Measurements from ENCODE around the gene ARHGEF7.

The ARHGEF7 gene

DNA sequence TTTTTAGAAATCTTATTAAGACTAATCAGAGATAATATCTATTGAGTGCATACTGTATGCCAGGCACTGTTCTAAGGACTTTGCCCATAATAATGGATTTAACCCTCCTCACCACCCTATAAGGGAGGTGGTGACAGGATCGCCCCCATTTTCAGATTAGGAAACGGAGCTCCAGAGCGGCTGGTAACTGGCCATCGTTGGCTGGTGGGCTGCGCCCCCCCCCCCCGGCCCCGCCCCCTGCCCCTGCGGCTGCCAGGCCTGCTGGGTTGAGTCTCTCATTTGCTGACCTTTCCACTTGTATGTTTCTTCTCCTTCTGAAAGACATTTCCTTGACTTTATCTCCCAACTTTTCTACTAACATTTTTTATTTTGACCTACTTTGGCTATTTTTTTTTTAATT is 8.5 kb downstream of the ARHGEF7 start:
- in situ Hi-C loops (cut with HindIII; ENCODE audit: low pct_ligation_motif_present, low pct_unique_long_range_greater_than_20kb, low sequenced_read_pairs): no loop called here

DNA sequence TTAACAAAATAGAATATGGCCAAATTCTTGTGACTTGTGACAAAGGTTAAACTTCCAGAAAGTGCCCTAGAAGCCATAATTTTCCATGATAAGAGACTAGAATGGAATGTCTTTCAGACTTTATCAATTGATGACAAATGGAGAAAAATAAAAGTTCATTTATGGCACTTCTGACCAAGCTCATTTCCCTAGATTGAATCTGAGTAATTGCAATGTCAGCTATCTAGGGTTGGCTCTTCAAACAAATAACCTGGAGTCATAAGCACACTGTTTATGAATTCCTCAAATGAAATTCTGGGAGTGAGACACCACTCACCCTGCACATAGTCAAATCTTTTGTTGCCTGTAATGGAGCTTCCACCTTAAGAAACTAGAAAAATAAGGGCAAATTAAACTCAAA is 11.4 kb downstream of the ARHGEF7 start:
- no peak for DNase-seq
- in situ Hi-C loops (cut with HindIII; ENCODE audit: low pct_ligation_motif_present, low pct_unique_long_range_greater_than_20kb, low sequenced_read_pairs): no loop called here

More for the DNA sequence above, 8.5 kb downstream of the ARHGEF7 start:
- no peak for DNase-seq

DNA sequence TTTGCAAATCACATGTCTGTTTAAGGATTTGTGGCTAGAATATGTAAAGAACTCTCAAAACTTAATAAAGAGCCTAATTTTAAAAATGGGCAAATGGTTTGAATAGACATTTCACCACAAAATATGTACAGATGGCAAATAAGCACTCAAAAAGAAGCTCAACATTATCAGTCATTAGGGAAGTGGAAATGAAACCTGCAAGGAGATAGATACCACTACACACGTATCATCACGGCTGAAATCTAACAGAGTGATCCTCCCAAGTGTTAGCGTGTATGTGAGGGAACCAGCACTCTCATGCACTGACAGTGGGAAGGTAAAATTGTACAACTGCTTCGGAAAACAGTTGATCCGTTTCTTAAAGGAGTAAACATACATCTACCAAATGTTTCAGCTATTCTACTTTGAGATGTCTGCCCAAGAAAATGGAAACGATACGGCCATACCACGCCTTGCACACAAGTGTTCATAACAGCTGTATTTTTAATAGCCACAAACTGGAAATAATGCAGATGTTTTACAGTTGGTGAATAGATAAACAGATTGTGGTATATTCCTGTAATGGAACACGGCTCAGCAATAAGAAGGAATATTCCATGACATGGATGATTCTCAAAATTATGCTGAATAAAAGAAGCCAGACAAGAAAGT is 14.5 kb downstream of the ARHGEF7 start:
- DNase-seq: no peak
- in situ Hi-C loops (cut with HindIII; ENCODE audit: low pct_ligation_motif_present, low pct_unique_long_range_greater_than_20kb, low sequenced_read_pairs): no loop called here

DNA sequence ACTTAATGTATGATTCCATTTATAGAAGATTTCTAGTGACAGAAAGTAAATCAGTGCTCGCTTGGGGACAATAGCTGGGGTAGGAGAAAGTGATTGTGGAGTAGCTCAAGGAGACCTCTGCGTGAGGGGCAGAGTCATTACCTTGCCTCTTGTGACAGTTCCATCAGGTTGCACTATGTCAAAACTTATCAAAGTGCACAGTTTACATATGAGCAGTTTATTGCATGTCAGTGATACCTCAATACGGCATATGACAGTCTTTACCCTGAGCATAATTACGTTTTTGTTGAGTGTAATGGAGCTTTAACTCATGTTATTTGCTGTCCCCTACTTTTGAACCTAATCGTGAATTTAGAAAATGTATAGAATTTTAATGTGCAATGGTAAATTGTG is 15.0 kb downstream of the ARHGEF7 start:
- no peak for DNase-seq
- in situ Hi-C loops (cut with HindIII; ENCODE audit: low pct_ligation_motif_present, low pct_unique_long_range_greater_than_20kb, low sequenced_read_pairs): no loop called here

DNA sequence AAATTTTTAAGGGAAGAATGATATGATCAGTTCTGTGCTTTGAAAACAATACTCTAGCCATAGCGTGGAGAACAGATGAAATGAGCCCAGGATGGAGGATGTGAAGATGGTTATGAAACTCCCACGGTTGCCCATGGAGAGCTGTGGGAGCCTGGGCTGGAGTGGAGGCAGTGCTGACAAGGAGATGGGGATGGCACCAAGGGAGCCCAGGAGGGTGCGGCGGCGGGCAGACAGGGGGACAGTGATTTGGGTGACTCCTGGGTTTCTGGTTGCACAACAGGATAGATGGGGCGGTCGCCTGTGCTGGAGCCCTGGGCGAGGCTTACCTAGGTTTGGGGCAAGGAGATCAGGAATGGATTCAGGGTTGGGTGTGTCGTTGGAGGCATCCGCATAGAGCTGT is 15.9 kb downstream of the ARHGEF7 start:
- in situ Hi-C loops (cut with HindIII; ENCODE audit: low pct_ligation_motif_present, low pct_unique_long_range_greater_than_20kb, low sequenced_read_pairs): no loop called here
- no peak for DNase-seq

DNA sequence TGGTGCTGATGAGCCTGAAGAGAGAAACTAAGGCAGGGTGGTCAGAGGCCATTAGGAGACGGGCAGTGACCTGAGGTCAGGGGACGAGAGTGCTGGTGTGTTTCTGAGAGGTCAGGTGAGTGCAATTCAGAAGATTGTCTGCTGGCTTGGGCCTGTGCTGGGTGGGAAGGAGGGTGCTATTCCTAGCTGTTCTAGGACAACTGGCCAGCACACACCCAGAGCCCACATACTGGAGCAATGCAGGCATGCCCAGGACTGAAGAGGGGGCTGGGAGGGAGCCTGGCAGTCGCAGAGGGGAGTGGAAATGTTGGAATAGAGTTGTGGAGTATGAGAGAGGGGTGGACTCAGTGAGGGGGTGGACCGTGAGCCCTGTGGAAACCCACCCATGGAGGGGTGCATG is 16.5 kb downstream of the ARHGEF7 start:
- in situ Hi-C loops (cut with HindIII; ENCODE audit: low pct_ligation_motif_present, low pct_unique_long_range_greater_than_20kb, low sequenced_read_pairs): no loop called here

DNA sequence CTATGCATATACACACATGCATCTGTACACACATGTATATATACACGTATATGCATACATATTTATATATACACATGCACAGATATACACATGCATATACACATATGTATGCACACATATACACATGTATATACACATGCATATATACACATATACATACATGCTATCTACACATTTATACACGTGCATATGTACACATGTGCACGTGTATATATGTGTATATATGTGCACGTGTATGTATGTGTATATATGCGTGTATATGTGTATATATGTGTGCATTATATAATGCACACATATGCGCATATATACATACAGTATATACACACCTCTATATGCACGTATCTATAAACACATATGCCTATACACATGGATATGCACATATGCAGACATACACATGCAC is 17.8 kb downstream of the ARHGEF7 start:
- in situ Hi-C loops (cut with HindIII; ENCODE audit: low pct_ligation_motif_present, low pct_unique_long_range_greater_than_20kb, low sequenced_read_pairs): no loop called here
- DNase-seq: no peak

More for the DNA sequence above, 16.5 kb downstream of the ARHGEF7 start:
- DNase-seq: no peak

DNA sequence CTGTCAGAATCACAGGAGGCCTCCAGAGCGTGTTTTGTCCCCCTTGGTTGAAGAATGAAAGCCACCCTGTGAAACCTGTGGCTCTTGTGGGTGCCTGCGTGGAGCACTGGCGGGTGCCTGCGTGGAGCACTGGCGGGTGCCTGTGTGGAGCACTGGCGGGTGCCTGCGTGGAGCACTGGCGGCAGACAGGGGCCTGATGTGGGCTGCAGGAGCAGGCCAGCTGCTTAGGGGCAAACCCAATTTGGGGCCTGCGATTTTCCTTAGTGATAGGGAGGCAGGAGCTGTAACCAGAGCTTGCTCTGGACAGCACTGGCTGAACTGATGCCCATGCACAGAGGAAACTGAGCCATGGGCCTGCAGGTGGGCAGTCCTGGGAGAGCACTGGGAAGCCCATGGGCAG is 24.3 kb downstream of the ARHGEF7 start:
- DNase-seq: no peak
- in situ Hi-C loops (cut with HindIII; ENCODE audit: low pct_ligation_motif_present, low pct_unique_long_range_greater_than_20kb, low sequenced_read_pairs): no loop called here

DNA sequence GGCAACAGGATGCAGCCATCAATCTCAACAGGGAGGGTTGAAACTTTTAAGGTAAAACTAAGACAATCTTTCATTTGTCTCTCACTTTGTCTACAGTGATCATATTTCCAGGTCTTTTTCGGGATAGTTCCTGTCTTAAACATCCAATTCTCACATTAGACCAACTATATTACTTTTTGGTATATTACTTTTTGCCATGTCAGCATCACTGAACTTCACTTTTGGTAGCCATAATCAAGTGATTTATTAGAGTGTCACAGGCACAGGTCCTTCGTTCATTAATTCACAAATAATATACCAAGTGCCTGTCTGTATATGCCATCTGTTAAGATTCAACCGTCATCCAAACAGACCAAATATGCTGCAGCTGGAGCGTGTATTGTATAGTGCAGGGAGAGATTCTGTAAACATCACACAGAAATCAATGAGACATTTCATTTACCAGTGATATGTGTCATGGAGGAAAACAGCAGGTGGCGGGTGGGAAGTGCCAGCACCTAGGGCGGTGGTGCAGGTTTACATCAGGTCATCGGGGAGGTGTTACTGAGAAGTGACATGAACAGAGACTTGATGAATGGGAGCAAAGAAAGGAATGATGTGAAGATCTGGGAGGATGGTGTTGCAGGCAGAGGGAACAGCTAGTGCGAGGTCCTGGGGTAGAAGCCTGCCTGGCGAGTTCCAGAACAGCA is 24.9 kb downstream of the ARHGEF7 start:
- no peak for DNase-seq
- in situ Hi-C loops (cut with HindIII; ENCODE audit: low pct_ligation_motif_present, low pct_unique_long_range_greater_than_20kb, low sequenced_read_pairs): no loop called here

DNA sequence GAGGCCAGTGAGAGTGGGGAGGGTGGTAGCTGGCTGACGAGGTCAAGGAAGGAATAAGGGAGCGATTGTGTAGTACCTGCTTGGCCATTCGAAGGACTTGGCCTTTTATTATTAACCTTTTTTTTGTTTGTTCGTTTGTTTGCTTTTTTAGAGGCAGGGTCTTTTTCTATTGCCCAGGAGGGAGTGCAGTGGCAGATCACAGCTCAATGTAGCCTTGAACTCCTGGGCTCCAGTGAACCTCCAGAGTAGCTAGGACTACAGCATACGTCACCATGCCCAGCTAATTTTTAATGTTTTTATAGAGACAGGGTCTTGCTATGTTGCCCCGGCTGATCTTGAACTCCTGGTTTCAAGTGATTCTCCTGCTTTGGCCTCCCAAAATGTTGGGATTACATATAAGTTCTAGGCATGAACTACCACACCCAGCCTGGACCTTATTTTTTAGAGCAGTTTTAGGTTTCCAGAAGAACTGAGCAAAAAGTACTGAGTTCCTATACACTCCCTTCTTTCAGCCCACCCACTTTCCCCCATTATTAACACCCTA is 25.5 kb downstream of the ARHGEF7 start:
- in situ Hi-C loops (cut with HindIII; ENCODE audit: low pct_ligation_motif_present, low pct_unique_long_range_greater_than_20kb, low sequenced_read_pairs): no loop called here
- DNase-seq: no peak

DNA sequence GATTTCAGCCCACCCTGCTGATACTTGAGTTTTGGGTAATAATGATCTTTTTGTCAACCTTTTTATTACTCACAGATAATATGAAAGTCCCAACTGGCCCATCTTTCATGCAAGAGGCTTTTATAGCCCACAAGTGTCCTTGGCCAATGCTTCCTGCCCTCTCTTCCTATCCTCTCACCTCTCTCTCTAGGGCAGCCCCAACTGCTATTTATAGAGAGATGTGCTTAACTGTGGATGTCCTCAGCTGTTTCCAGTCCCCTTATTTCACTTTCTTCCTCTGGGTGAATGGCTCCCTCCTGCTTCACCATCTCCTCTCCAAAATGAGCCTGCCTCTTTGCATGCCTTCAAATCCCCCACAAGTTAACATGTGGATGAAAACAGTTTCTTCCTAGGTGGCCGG is 27.4 kb downstream of the ARHGEF7 start:
- no peak for DNase-seq
- in situ Hi-C loops (cut with HindIII; ENCODE audit: low pct_ligation_motif_present, low pct_unique_long_range_greater_than_20kb, low sequenced_read_pairs): no loop called here

DNA sequence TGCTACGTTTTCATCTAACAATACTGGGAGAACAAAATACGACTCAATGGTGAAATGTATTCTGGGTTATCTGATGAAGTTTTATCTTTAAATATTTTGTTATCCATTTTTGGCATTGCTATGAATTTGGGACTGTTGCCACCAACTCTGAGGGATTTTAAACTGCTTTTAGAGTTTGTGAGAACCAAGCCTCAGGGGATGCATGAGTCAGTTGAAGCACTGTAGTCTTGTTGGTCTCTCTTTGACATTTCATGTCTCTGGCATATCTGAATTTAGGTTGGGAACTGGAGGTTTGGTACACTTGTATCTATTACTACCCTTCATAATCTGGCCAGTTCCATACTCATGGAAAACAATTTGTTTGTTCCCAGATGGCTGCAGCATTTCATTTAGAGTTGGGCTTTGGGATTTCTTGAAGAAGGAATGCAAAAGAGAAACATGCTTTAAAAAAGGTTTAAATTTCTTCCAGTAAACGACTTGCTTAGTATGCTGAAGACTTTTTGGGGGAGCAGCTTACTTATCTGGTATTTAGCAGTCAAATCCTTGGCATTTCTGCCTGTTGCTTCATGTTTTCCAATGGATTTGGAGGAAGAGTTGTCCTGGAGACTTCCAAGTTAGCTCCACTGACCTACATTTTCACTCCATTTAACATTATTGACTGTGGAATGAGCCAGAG is 28.9 kb downstream of the ARHGEF7 start:
- in situ Hi-C loops (cut with HindIII; ENCODE audit: low pct_ligation_motif_present, low pct_unique_long_range_greater_than_20kb, low sequenced_read_pairs): no loop called here
- no peak for DNase-seq

DNA sequence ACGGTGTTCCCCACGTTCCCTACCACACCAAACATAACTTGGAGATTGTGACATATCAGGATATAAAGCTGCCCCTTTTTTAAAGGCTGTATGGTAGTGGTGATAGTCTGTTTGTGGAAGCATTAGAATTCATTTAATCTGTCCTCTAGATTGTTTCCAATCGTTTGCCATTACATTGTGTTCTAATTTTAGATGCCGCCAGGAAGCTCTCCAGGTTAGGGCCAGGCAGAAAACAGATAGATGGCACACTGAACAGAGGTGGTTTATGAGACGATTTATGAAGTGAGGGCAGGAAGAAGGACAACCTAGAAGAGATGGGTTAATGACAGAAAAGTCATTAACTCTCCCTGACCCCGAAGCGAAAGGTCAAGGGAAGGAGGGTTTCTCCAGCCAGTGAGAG is 30.0 kb downstream of the ARHGEF7 start:
- no peak for DNase-seq
- in situ Hi-C loops (cut with HindIII; ENCODE audit: low pct_ligation_motif_present, low pct_unique_long_range_greater_than_20kb, low sequenced_read_pairs): no loop called here

DNA sequence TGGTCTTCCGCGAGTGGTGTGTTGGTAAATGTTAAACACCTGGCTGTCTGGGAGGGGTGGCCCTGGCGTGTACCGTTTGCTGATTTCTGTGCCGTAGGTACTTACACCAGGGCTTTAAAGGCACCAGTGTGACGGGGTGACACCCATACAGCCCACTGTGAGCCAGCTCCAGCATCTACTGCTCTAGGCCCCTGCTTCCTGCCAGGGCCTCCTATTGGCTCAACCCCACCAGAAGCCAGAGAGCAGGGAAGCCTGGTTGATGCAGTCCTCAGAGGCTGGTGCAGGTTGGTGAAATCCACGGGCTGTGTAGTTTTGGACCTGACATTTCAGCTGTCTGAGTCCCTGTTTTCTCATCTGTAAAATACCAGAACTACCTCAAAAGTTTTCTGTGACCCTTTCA is 30.4 kb downstream of the ARHGEF7 start:
- DNase-seq: no peak

DNA sequence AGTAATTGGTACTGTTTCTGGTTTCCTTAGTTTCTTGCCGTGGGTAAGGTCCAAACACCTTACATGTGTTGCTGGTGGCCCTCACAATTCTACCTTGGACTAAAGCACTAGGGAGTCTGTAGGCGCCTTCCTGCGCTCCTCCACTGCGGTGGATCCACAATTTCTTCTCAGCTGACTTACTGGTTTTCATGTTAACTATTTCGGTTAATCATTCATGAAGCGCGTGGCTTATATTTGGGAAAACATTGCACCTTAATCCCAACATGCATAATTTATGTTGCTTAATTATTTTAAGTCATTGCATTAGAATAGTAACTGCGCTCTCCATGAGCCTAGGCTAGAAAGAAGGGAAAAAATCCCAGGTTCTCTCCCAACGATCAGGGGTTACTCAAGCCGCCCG is 37.7 kb downstream of the ARHGEF7 start:
- in situ Hi-C loops (cut with HindIII; ENCODE audit: low pct_ligation_motif_present, low pct_unique_long_range_greater_than_20kb, low sequenced_read_pairs): no loop called here
- peak; percentile 63 for DNase-seq

More for the DNA sequence above, 30.4 kb downstream of the ARHGEF7 start:
- in situ Hi-C loops (cut with HindIII; ENCODE audit: low pct_ligation_motif_present, low pct_unique_long_range_greater_than_20kb, low sequenced_read_pairs): no loop called here

DNA sequence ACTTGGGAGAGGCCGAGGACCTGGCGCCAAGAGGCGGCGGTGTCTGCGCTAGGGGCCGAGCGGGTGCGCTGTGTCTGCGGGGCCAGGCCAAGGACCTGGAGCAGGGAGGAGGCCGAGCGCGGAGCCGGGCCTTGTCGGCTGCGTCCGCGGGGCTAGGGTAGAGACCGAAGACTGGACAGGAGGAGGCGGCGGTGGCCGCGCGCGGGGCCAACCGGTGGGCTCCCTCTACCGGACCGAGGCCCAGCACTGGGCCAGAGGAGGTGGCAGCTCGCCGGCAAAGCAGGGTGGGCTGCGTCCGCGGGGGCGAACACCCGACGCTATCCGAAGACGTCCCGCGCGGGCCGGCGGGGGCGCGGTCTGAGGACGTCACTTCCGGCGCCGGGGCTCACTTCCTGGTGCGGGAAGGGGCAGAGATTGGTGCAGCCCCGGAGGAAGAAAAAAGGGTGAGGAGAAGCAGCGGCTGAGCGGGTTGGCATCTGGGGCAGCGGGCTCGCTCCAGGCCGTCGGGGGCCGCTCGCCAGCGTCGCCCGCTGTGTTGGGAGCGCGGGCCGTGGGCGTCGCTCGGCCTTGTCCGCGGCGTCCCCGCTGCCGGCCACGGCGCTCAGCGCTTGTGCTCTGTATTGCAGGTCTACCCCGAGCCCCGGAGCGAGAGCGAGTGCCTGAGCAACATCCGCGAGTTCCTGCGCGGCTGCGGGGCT is 38.3 kb downstream of the ARHGEF7 start:
- peak; percentile 91 for DNase-seq
- in situ Hi-C loops (cut with HindIII; ENCODE audit: low pct_ligation_motif_present, low pct_unique_long_range_greater_than_20kb, low sequenced_read_pairs): no loop called here

DNA sequence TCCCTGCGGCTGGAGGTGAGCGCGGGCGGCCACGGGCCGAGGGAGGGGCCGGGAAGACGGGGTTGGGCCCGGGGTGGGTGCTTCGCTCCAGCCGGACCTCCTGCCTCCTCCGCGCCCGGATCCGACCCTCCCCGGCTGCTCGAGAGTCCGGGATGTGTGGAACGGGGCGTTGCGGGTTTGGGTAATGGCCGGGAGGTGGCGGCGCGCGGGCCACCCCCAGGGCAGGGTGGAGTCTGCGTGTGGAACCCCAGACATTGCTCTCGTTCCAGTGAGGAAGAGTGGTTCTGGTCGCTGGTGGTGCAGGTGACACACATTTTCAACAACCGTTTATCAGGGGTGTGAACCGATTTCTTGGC is 38.8 kb downstream of the ARHGEF7 start:
- DNase-seq: peak; percentile 50
- in situ Hi-C loops (cut with HindIII; ENCODE audit: low pct_ligation_motif_present, low pct_unique_long_range_greater_than_20kb, low sequenced_read_pairs): no loop called here

DNA sequence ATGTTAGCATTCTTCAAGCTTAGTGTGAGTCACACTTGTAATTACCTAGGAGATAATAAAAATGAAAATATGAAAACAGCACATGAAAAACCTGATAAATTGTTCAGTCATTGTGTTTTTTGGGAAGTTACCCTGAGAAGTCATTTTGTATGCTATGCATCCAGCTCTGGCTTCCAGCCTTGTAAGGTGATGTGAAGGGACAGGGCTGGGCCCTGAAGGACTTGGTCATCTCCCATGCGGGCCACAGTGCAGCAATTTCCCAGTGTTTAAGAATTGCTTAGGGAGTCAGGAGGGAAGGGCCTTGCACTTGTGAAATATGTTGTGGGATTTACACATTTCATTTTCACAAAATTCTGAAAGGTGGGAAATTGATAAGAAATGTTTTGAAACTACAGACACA is 41.3 kb downstream of the ARHGEF7 start:
- in situ Hi-C loops (cut with HindIII; ENCODE audit: low pct_ligation_motif_present, low pct_unique_long_range_greater_than_20kb, low sequenced_read_pairs): no loop called here
- DNase-seq: no peak

DNA sequence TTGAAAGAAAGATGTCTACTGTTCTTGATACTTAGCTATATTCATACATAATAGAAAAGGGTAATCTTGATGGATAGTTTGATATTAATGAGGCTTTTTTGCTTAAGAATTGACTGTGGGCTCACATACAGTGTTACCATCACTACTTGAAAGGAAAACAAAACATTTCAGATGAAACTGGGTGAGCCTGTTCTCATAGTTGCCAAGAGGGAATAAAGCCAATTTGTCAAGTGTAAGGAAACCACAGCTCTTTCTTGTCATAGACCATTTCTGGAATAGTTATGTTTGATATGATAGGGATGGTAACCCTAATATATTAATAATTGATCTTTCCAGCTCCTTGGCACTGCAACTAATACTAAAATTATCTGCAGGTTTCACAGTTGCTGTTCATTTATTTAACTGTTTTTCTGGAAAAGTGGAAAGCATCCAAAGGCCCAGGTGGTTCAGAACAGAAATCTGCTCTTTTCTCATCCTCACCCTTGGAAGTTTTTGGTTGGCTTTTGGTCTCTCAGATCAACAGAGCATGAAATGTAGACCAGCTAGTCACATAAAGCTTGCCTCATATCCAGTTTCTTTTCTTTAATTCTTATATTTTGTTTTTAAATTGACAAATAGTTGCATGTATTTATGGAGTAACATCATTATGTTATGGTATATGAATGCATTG is 43.2 kb downstream of the ARHGEF7 start:
- no peak for DNase-seq
- in situ Hi-C loops (cut with HindIII; ENCODE audit: low pct_ligation_motif_present, low pct_unique_long_range_greater_than_20kb, low sequenced_read_pairs): no loop called here

Measured in ACHN (cell line).